Activated CD8-positive, alpha-beta memory T cell treated with anti-CD3 and anti-CD28 coated beads, Interleukin-2, amount 10 ng/mL, durations not matched to agents 7 days and 5 days (primary cell): ENCODE data around the gene FAM193B. TPM values are rescaled to one million over a fixed set of nuclear protein-coding genes. Genes with fewer than 3 reads are reported as not detected.

Experiments used
- ATAC-seq: fragments of 150-1000 bp; cut with Tn5 transposase; one replicate; pipeline ENCODE4 v1.10.0; 2021; ENCODE audit warnings: moderate library complexity
- CTCF ChIA-PET: fragments of 350-600 bp; sonication (Branson Sonifier 250); formaldehyde crosslinking; loops from one replicate; lab custom pipeline; 2021; ENCODE audit warnings: antibody characterized with exemption; lab: Charles Lee
- DNase-seq: peaks from one replicate; pipeline ENCODE4 v3.0.0-alpha.2; 2020
- H3K27ac Mint-ChIP-seq: one replicate; pipeline ENCODE4 v1.8.0; 2021; ENCODE audit warnings: mild to moderate bottlenecking, mixed read lengths
- H3K27me3 Mint-ChIP-seq: one replicate; pipeline ENCODE4 v1.8.0; 2021; ENCODE audit warnings: mixed read lengths
- H3K36me3 Mint-ChIP-seq: one replicate; pipeline ENCODE4 v1.8.0; 2021; ENCODE audit warnings: mild to moderate bottlenecking, mixed read lengths
- H3K4me1 Mint-ChIP-seq: one replicate; pipeline ENCODE4 v1.8.0; 2021; ENCODE audit warnings: mixed read lengths
- H3K4me3 Mint-ChIP-seq: one replicate; pipeline ENCODE4 v1.8.0; 2021; ENCODE audit warnings: mild to moderate bottlenecking, moderate library complexity, mixed read lengths
- H3K9me3 Mint-ChIP-seq: one replicate; pipeline ENCODE4 v1.8.0; 2022; ENCODE audit warnings: low read depth, mixed read lengths
- total RNA-seq, 2 experiments: library from RNA; stranded (reverse); gene quantifications; one replicate each; pipeline ENCODE4 v1.2.3, GENCODE V29; 2021

FAM193B gene
- total RNA-seq, 2 experiments from 2014 or later, result 77.5 to 116 TPM

- peaks cover 21% of the 10 kb centered on the region for H3K27me3 Mint-ChIP-seq
- no peak overlapping the region for H3K27ac Mint-ChIP-seq
- no peaks in the 10 kb centered on the region for H3K9me3 Mint-ChIP-seq
- H3K4me3 Mint-ChIP-seq, result peak overlapping the region; percentile 82
- no peak for DNase-seq
- no peak for ATAC-seq
- H3K36me3 Mint-ChIP-seq, result peaks cover 4% of the 10 kb centered on the region
- H3K4me1 Mint-ChIP-seq, result peaks cover 44% of the 10 kb centered on the region
- CTCF ChIA-PET, result interaction anchor here (0.6 to 19.2 kb wide), 8 partner anchors 20 to 193 kb away, joined by 3 to 193 read pairs (median 44); partner anchors contain the start of genes B4GALT7, DBN1, PRELID1 and RAB24
These were observed 57.6 kb downstream of the FAM193B start for GRCh38 chr5:177496727-177497291.

DNA sequence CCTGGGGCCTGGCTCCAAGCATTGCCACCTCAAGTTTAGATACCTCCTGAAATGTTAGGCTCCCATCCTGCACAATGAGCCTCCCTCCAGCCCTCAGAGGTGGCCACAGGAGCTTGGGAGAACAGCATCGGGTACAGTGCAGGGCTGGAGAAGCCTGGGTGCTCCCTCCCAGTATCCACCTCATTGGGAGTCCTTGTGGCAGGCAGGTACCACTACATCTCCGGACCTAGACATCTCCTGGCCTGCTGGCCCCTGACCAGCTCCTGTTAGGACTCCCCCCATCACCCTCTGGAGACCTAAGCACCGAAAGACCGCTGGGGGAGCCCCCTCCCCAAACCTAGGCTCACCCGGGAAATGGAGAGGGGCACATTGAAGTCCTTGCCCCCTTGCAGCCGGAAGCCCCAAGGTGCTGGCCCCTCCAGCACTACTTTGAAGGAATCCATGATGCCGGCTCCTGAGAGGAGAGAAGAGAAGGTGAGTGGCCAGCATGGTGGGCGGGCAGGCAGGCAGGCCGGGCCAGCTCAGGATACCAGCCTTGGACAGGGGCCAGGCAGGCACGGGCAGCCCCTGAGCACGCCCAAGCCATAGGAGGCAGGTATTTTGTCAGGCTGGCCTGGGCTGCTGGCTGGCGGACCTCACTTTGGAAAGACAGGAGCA, 58.2 kb downstream of the FAM193B start:
- ATAC-seq (no peak), DNase-seq (no peak)
- Mint-ChIP-seq H3K36me3 (peaks cover 5% of the 10 kb centered on the region), H3K9me3 (no peaks in the 10 kb centered on the region), H3K27me3 (peaks cover 21% of the 10 kb centered on the region), H3K27ac (peak overlapping the region; percentile 19), H3K4me1 (peaks cover 44% of the 10 kb centered on the region), H3K4me3 (peak overlapping the region; percentile 62)
- CTCF ChIA-PET, result interaction anchor here (1.0 to 19.2 kb wide), 8 partner anchors 24 to 125 kb away, joined by 3 to 193 read pairs (median 43); partner anchors contain the start of genes DBN1 and TMED9

DNA sequence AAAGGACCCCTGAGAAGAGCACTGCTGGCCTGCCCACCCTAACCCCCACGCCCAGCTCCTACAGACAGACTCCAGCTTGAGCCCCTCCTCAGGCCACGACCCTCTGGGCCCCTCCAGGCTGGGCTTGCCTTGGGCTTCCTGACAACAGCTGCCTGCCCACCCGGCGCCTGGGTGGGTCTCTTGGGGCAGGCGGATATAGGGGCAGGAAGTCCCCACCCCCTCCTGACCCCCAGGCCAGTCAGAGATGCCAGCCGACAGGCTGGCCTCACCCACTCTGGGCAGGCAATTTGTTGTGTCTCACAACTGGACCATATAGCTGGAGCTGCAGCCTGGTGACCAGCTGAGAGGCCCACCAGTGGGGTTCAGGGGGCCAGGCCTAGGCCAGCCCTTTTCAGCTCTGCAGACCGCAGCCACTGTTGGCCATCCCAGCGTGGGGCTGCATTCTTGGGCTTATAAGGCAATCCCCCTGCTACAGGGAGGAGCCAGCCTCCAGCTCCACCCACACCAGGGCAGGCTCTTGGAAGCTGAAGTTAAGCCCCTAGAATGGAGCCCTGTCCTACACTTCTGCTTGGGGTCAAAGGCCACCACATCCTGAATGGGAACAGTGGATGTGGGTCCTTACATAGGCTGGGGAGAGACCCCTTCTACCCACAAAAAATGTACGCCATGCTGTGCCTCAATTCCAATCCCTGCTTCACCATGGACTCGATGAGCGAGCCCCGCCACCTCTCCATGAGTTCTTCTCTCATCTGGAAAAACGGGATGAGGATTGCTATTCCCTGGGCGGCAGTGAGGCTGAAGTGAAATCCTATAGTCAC, 58.9 kb downstream of the FAM193B start:
- Mint-ChIP-seq H3K27ac (peak overlapping the region; percentile 81), H3K27me3 (peaks cover 19% of the 10 kb centered on the region)

GRCh38 chr5:177494346-177495195, 59.8 kb downstream of the FAM193B start:
- CTCF ChIA-PET, result interaction anchor here (0.9 to 19.2 kb wide), 8 partner anchors 9 to 115 kb away, joined by 3 to 193 read pairs (median 4); partner anchors contain the start of genes DBN1, GRK6 and TMED9
- Mint-ChIP-seq H3K9me3 (no peaks in the 10 kb centered on the region), H3K27ac (peak overlapping the region; percentile 81), H3K27me3 (peaks cover 13% of the 10 kb centered on the region), H3K4me3 (no peak overlapping the region), H3K36me3 (peaks cover 12% of the 10 kb centered on the region), H3K4me1 (peaks cover 41% of the 10 kb centered on the region)
- DNase-seq (peak; percentile 66), ATAC-seq (no peak)

More for the DNA sequence above, 58.9 kb downstream of the FAM193B start:
- DNase-seq (peak; percentile 60), ATAC-seq (no peak)
- Mint-ChIP-seq H3K4me3 (peak overlapping the region; percentile 62), H3K4me1 (peaks cover 41% of the 10 kb centered on the region), H3K9me3 (no peaks in the 10 kb centered on the region), H3K36me3 (peaks cover 10% of the 10 kb centered on the region)
- CTCF ChIA-PET, result interaction anchor here (1.0 to 19.2 kb wide), 10 partner anchors 23 to 125 kb away, joined by 3 to 193 read pairs (median 9); partner anchors contain the start of genes DBN1, GRK6 and TMED9

GRCh38 chr5:177493795-177494345, 60.5 kb downstream of the FAM193B start:
- peaks cover 8% of the 10 kb centered on the region for H3K27me3 Mint-ChIP-seq
- no peak for DNase-seq
- peak overlapping the region; percentile 81 for H3K27ac Mint-ChIP-seq
- no peaks in the 10 kb centered on the region for H3K9me3 Mint-ChIP-seq
- ATAC-seq, result no peak
- H3K4me1 Mint-ChIP-seq, result peaks cover 40% of the 10 kb centered on the region
- CTCF ChIA-PET, result interaction anchor here (0.9 to 19.2 kb wide), 9 partner anchors 8 to 122 kb away, joined by 3 to 193 read pairs (median 5); partner anchors contain the start of genes DBN1 and GRK6
- H3K4me3 Mint-ChIP-seq, result no peak overlapping the region
- peaks cover 12% of the 10 kb centered on the region for H3K36me3 Mint-ChIP-seq

- Mint-ChIP-seq H3K4me1 (peaks cover 31% of the 10 kb centered on the region), H3K4me3 (no peak overlapping the region), H3K27ac (peak overlapping the region; percentile 30), H3K27me3 (no peaks in the 10 kb centered on the region), H3K36me3 (peaks cover 12% of the 10 kb centered on the region), H3K9me3 (no peaks in the 10 kb centered on the region)
- ATAC-seq, result no peak
- CTCF ChIA-PET, result interaction anchor here (0.5 to 19.2 kb wide), 10 partner anchors 9 to 121 kb away, joined by 3 to 193 read pairs (median 5); partner anchors contain the start of gene DBN1
- no peak for DNase-seq
These were observed 61.5 kb downstream of the FAM193B start for GRCh38 chr5:177492841-177493240.

DNA sequence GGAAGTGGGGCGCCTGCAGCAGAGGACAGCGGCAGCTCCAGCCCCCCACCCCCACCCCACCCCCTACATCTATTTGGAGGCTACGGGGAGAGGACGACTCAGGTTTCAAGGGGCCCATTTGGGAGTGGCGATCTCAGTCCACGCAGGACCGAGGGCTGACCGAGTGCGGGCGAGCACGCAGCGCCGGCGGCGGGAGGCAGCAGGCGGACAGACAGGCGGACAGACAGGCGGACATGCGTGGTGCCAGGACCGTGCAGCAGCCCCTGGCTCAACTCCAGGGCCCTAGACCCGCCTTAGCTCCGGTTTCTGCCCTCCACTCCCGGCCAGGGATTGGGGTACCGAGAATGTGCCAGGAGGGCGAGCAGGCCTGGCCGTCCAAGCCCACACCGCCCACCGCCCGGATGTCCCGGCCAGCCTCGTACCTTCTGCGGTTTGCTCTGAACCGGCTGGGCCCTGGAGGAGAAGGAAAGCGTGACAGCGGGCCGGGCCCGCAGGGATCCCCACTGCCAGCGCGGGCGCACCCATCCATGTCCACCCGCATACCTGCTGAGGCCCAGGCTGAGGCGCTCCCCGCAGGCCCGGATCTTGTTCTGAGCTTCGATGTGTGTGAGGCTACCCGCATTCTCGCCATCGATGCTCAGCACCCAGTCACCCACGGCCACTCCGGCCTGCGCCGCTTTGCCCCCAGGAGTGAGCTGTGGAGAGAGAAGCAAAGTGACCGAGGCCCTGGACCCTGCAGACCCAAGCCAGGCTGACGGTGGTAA, 62.2 kb downstream of the FAM193B start:
- peaks cover 12% of the 10 kb centered on the region for H3K36me3 Mint-ChIP-seq
- no peaks in the 10 kb centered on the region for H3K9me3 Mint-ChIP-seq
- H3K27me3 Mint-ChIP-seq, result no peaks in the 10 kb centered on the region
- DNase-seq (no peak), ATAC-seq (no peak)
- H3K4me3 Mint-ChIP-seq, result no peak overlapping the region
- peaks cover 30% of the 10 kb centered on the region for H3K4me1 Mint-ChIP-seq
- CTCF ChIA-PET, result interaction anchor here (0.5 to 19.2 kb wide), 9 partner anchors 10 to 120 kb away, joined by 3 to 193 read pairs (median 5); partner anchors contain the start of gene DBN1
- peak overlapping the region; percentile 30 for H3K27ac Mint-ChIP-seq

DNA sequence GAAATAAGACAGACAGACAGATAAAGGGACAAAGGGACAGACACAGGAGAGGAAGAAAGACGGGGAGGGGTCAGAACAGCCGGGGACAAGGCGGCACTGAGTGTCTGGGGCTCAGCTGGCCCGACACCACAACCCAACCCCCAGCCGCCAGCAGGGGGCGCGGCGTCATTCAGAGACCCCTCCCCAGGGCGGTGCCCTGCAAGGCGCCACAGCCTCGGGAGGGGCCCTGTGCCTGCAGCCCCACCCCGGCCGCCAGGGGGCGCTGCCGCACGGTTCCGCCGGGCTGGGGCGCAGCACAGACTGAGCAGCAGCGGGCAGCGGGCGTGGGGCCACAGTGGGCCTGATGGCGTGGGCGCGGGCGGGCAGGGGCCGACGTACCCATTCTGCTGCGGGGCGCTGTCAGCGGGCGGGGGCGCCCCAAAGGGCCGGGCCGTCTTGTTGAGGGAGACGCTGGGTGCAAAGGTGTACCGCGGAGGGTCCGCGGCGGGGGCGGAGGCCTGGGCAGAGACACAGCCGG, 62.9 kb downstream of the FAM193B start:
- ATAC-seq (no peak), DNase-seq (no peak)
- Mint-ChIP-seq H3K4me3 (no peak overlapping the region), H3K36me3 (peaks cover 13% of the 10 kb centered on the region), H3K27ac (no peak overlapping the region), H3K4me1 (peaks cover 30% of the 10 kb centered on the region), H3K9me3 (no peaks in the 10 kb centered on the region), H3K27me3 (no peaks in the 10 kb centered on the region)
- CTCF ChIA-PET, result interaction anchor here (1.0 to 19.2 kb wide), 3 partner anchors 14 to 34 kb away, joined by 4 to 193 read pairs (median 136); partner anchors contain the start of gene DBN1

DNA sequence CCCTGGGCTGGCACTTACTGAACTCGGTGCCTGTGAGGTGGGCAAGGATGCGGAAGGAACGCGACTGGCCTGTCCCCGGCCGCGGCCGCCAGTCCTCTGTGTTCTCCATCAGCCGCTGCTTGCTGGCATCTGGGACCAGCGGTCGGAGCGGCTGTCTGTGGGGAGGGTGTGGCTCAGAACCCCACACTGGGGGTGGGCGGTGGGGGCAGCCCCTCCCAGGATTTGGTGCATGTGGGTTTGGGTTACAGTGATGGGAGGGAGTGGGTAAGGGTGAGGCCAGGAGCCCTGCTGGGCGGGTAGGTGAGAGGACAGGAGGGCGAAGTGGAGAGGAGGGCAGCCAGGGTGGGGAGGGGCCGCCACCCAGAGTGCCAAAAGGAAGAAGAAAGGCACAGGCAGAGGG, 63.4 kb downstream of the FAM193B start:
- Mint-ChIP-seq H3K9me3 (no peaks in the 10 kb centered on the region), H3K4me3 (no peak overlapping the region), H3K27ac (no peak overlapping the region), H3K36me3 (peaks cover 15% of the 10 kb centered on the region), H3K4me1 (peaks cover 27% of the 10 kb centered on the region), H3K27me3 (no peaks in the 10 kb centered on the region)
- DNase-seq (no peak), ATAC-seq (no peak)
- CTCF ChIA-PET, result interaction anchor here (1.0 to 19.2 kb wide), 2 partner anchors 13 to 33 kb away, joined by 4 to 193 read pairs; no protein-coding TSS in a partner anchor

DNA sequence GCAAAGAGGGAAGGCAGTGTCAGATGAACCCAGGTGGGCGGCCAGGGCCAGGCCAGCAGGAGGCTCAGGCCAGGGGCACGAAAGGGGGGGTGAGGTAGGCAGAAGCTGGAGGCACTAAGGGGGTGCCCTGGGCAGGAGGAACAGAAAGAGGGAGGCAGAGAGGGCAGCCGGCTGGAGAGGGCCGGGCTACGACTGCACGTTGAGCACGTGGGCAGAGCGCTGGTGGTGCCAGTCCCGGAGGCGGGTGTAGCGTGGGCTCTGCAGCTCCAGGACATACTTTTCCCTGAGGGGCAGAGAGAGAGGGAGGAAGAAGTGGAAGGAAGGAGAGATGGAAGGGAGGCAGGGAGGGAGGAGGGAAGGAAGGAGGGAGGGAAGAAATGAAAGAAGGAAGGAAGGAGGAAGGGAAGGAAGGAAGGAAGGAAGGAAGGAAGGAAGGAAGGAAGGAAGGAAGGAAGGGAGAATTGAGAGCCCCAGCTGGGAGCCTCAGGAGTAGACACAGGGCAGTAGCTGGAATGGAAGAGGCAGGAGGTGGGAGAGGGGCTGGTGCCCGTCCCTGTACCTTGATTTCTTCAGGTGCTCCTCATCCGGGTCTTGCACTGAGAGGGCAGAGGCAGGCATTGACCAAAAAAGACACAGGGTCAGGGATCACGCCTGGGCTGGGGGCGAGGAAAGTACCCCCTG, 63.9 kb downstream of the FAM193B start:
- no peak overlapping the region for H3K4me3 Mint-ChIP-seq
- ATAC-seq (no peak), DNase-seq (no peak)
- CTCF ChIA-PET, result interaction anchor here (1.1 to 19.2 kb wide), 5 partner anchors 11 to 100 kb away, joined by 3 to 193 read pairs (median 5); no protein-coding TSS in a partner anchor
- H3K27me3 Mint-ChIP-seq, result no peaks in the 10 kb centered on the region
- H3K36me3 Mint-ChIP-seq, result peaks cover 15% of the 10 kb centered on the region
- no peaks in the 10 kb centered on the region for H3K9me3 Mint-ChIP-seq
- H3K4me1 Mint-ChIP-seq, result peaks cover 22% of the 10 kb centered on the region
- no peak overlapping the region for H3K27ac Mint-ChIP-seq
